Caco-2 (cell line): ENCODE data around the gene LMBR1L. TPM values are rescaled to one million over a fixed set of nuclear protein-coding genes. Genes with fewer than 3 reads are reported as not detected.

Source experiments
- BruUV-seq: library from RNA; stranded (reverse); fragments of 400-500 nt; replicated peaks from 2 replicates; lab custom pipeline; 2021; lab: Mats Ljungman, UMichigan
- CTCF ChIA-PET: fragments of 300-600 bp; sonication (Branson Sonifier 250); formaldehyde crosslinking; loops from one replicate; lab custom pipeline; 2022; ENCODE audit warnings: antibody characterized with exemption; lab: Charles Lee
- POLR2A ChIA-PET: fragments of 300-600 bp; sonication (Branson Sonifier 250); formaldehyde crosslinking; loops from one replicate; lab custom pipeline; 2022; ENCODE audit warnings: antibody characterized with exemption; lab: Charles Lee
- DNase-seq, 2 experiments: peaks; one replicate each; pipeline versions ENCODE4 v3.0.0 to v3.0.0-alpha.2; 2020 to 2022
- H3K27me3 ChIP-seq: replicated peaks from 2 replicates; pipeline ENCODE4 v1.6.0; 2011; ENCODE audit warnings: low read length; ENCODE audit not compliant: control insufficient read depth, insufficient read depth
- H3K36me3 ChIP-seq: 2 replicates; pipeline ENCODE4 v1.5.1; 2011; ENCODE audit warnings: low read length; ENCODE audit not compliant: control insufficient read depth, insufficient read depth
- H3K4me1 ChIP-seq: fragments of 250-450 bp; sonication (Bioruptor Pico); 2 replicates; pipeline ENCODE4 v1.5.1; 2020; ENCODE audit warnings: mild to moderate bottlenecking
- H3K4me3 ChIP-seq: 2 replicates; pipeline ENCODE4 v1.5.1; 2011; ENCODE audit warnings: low read depth, mild to moderate bottlenecking, control low read depth, low read length
- H3K9me3 ChIP-seq: fragments of 250-450 bp; sonication (Bioruptor Pico); 2 replicates; pipeline ENCODE4 v1.5.1; 2020; ENCODE audit warnings: mild to moderate bottlenecking, moderate library complexity
- H3K27ac Mint-ChIP-seq: one replicate; pipeline ENCODE4 v1.8.0; 2022; ENCODE audit warnings: mixed read lengths; ENCODE audit not compliant: unreplicated experiment
- H3K27me3 Mint-ChIP-seq: one replicate; pipeline ENCODE4 v1.8.0; 2022; ENCODE audit warnings: mixed read lengths; ENCODE audit not compliant: insufficient read depth, unreplicated experiment
- H3K36me3 Mint-ChIP-seq: one replicate; pipeline ENCODE4 v1.8.0; 2022; ENCODE audit warnings: mild to moderate bottlenecking, mixed read lengths; ENCODE audit not compliant: insufficient read depth, unreplicated experiment
- H3K4me1 Mint-ChIP-seq: one replicate; pipeline ENCODE4 v1.8.0; 2022; ENCODE audit warnings: low read depth, mixed read lengths; ENCODE audit not compliant: unreplicated experiment
- H3K4me3 Mint-ChIP-seq: one replicate; pipeline ENCODE4 v1.8.0; 2022; ENCODE audit warnings: mild to moderate bottlenecking, moderate library complexity, mixed read lengths; ENCODE audit not compliant: unreplicated experiment
- H3K9me3 Mint-ChIP-seq: one replicate; pipeline ENCODE4 v1.8.0; 2022; ENCODE audit warnings: mixed read lengths; ENCODE audit not compliant: unreplicated experiment
- CTCF ChIP-seq, 2 experiments: fragments of 200-600 bp in 1 of 2; IDR thresholded peaks; 1 replicate in 1 of 2; 2 replicates in 1 of 2; pipeline versions ENCODE4 v1.5.1 to v1.8.0; 2011 to 2022; ENCODE audit warnings: antibody characterized with exemption in 1 of 2, control low read depth in 1 of 2, inconsistent platforms in 1 of 2, low read depth in 1 of 2, low read length in 1 of 2, mild to moderate bottlenecking in 1 of 2, moderate library complexity in 1 of 2; ENCODE audit not compliant: insufficient read depth in 1 of 2, severe bottlenecking in 1 of 2, unreplicated experiment in 1 of 2
- intact Hi-C: fragments of 100-400 bp; cut with micrococcal nuclease; formaldehyde crosslinking; loops from one replicate; pipeline ENCODE4 v1.10.0; 2022; ENCODE audit not compliant: unreplicated experiment
- total RNA-seq: library from RNA; stranded (reverse); gene quantifications from 2 replicates; pipeline ENCODE4 v1.2.3, GENCODE V29; 2022

Gene LMBR1L
- total RNA-seq, 1 experiment from 2014 or later: 43.1 TPM

GRCh38 chr12:49109641-49110463, 795 bp downstream of the LMBR1L start:
- Mint-ChIP-seq H3K36me3 (peaks cover 8% of the 10 kb centered on the region), H3K4me1 (peaks cover 18% of the 10 kb centered on the region), H3K4me3 (peak overlapping the region; percentile 97), H3K27me3 (no peaks in the 10 kb centered on the region), H3K27ac (peak overlapping the region; percentile 89), H3K9me3 (no peaks in the 10 kb centered on the region)
- intact Hi-C loops: loop anchor here (1.0 to 2.0 kb wide), 5 partner anchors 11 to 39 kb away; partner anchors contain the start of gene DHH
- Histone ChIP-seq H3K4me1 (peaks cover 14% of the 10 kb centered on the region), H3K4me3 (peak overlapping the region; percentile 77), H3K36me3 (no peaks in the 10 kb centered on the region), H3K27me3 (no peaks in the 10 kb centered on the region), H3K9me3 (0 out of 2 replicates have a peak, but pooled peaks cover 6% of the 10 kb centered on the region)
- TF ChIP-seq CTCF (IDR thresholded peaks at IDR 0.05; ENCODE audit: insufficient read depth in 1 of 2, low read depth in 1 of 2, low read length in 1 of 2, severe bottlenecking in 1 of 2, unreplicated experiment in 1 of 2): no peak
- DNase-seq: no peak
- POLR2A ChIA-PET: interaction anchor here (0.5 to 1.9 kb wide), 6 partner anchors 10 to 914 kb away, joined by 3 to 24 read pairs (median 4); partner anchors contain the start of genes DDX23 and TUBA1B
- TSS peak; percentile 45 for BruUV-seq
- CTCF ChIA-PET: interaction anchor here (0.6 to 4.4 kb wide), 19 partner anchors 9 to 257 kb away, joined by 3 to 47 read pairs (median 5); partner anchors contain the start of genes DHH, RHEBL1 and TUBA1B

GRCh38 chr12:49108958-49109404, 1.7 kb downstream of the LMBR1L start:
- peak; percentile 59 to 70 for DNase-seq
- Histone ChIP-seq H3K36me3 (no peaks in the 10 kb centered on the region), H3K4me3 (peak overlapping the region; percentile 77), H3K27me3 (no peaks in the 10 kb centered on the region), H3K4me1 (peaks cover 14% of the 10 kb centered on the region), H3K9me3 (0 out of 2 replicates have a peak, but pooled peaks cover 6% of the 10 kb centered on the region)
- H3K9me3 Mint-ChIP-seq: no peaks in the 10 kb centered on the region
- H3K36me3 Mint-ChIP-seq: peaks cover 8% of the 10 kb centered on the region
- BruUV-seq: no TSS peak
- H3K27me3 Mint-ChIP-seq: no peaks in the 10 kb centered on the region
- ChIA-PET POLR2A (interaction anchor here (0.6 to 1.0 kb wide), 3 partner anchors 22 to 311 kb away, joined by 5 to 6 read pairs (median 5); partner anchors contain the start of gene TUBA1B), CTCF (interaction anchor here (0.5 to 4.4 kb wide), 10 partner anchors 9 to 256 kb away, joined by 3 to 47 read pairs (median 5); partner anchors contain the start of genes DHH and TUBA1B)
- intact Hi-C loops: loop anchor here (2.0 kb wide), 1 partner anchor 38 kb away; no protein-coding TSS in a partner anchor
- H3K4me1 Mint-ChIP-seq: peaks cover 18% of the 10 kb centered on the region
- peak overlapping the region; percentile 89 for H3K27ac Mint-ChIP-seq
- TF ChIP-seq CTCF (IDR thresholded peaks at IDR 0.05; ENCODE audit: insufficient read depth in 1 of 2, low read depth in 1 of 2, low read length in 1 of 2, severe bottlenecking in 1 of 2, unreplicated experiment in 1 of 2): no peak
- peak overlapping the region; percentile 97 for H3K4me3 Mint-ChIP-seq

- Histone ChIP-seq H3K27me3 (no peaks in the 10 kb centered on the region), H3K9me3 (no peaks in the 10 kb centered on the region), H3K36me3 (0 out of 2 replicates have a peak, but pooled peaks cover 2% of the 10 kb centered on the region), H3K4me3 (no peak overlapping the region), H3K4me1 (peaks cover 14% of the 10 kb centered on the region)
- TF ChIP-seq CTCF (IDR thresholded peaks at IDR 0.05; ENCODE audit: insufficient read depth in 1 of 2, low read depth in 1 of 2, low read length in 1 of 2, severe bottlenecking in 1 of 2, unreplicated experiment in 1 of 2): no peak
- intact Hi-C loops: no loop called here
- DNase-seq: no peak
- no peaks in the 10 kb centered on the region for H3K27me3 Mint-ChIP-seq
- no TSS peak for BruUV-seq
- no peak overlapping the region for H3K27ac Mint-ChIP-seq
- H3K4me1 Mint-ChIP-seq: peaks cover 18% of the 10 kb centered on the region
- POLR2A ChIA-PET: no interaction called here
- no peak overlapping the region for H3K4me3 Mint-ChIP-seq
- CTCF ChIA-PET: interaction anchor here (0.5 to 2.9 kb wide), 5 partner anchors 9 to 466 kb away, joined by 3 to 7 read pairs (median 3); no protein-coding TSS in a partner anchor
- no peaks in the 10 kb centered on the region for H3K9me3 Mint-ChIP-seq
- H3K36me3 Mint-ChIP-seq: peaks cover 11% of the 10 kb centered on the region
Measured at GRCh38 chr12:49105504-49106084, 5.1 kb downstream of the LMBR1L start.
